ENCODE data around the gene AMOTL2.

DNA sequence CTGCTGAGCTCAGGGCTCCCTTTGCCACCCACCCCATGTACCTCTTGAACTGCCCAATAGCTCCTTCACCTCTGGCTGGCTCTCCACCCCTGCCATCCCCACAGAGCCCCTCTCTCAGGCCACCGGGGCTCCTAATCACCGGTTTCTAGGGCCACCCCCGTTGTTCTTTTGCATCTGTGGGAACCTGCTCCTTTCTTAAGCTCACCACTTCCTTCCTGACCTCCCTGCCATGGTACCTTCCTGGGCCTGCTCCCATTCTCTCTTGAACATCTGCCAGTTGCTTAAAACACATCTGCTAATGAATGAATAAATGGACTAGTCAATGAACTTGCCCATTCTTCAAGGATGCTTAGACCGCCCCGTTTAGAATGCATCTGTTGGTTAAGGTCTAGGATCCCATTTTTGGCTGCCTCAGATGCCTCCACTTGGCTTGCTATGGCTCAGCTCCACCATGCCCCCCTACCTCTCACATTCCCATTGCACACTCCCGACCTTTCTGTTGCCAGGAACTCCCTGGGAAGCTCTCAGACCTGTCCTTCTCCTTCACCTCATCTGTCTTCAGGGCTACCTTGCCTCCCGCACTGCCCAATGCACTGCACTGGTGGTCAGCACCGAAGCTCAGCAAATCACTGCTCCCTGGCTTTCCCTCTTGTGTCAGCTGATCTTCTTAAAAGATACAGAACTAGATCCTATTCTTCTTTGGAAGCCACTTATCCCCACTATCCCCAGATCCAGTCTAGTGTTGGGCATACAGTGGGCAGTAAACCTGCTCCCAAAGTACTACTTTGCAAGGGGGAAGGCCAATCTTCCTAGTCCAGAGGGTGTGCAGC is 9.1 kb downstream of the AMOTL2 start:
- TF ChIP-seq, protein P1, sequence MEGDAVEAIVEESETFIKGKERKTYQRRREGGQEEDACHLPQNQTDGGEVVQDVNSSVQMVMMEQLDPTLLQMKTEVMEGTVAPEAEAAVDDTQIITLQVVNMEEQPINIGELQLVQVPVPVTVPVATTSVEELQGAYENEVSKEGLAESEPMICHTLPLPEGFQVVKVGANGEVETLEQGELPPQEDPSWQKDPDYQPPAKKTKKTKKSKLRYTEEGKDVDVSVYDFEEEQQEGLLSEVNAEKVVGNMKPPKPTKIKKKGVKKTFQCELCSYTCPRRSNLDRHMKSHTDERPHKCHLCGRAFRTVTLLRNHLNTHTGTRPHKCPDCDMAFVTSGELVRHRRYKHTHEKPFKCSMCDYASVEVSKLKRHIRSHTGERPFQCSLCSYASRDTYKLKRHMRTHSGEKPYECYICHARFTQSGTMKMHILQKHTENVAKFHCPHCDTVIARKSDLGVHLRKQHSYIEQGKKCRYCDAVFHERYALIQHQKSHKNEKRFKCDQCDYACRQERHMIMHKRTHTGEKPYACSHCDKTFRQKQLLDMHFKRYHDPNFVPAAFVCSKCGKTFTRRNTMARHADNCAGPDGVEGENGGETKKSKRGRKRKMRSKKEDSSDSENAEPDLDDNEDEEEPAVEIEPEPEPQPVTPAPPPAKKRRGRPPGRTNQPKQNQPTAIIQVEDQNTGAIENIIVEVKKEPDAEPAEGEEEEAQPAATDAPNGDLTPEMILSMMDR (conservative IDR thresholded peaks at IDR 0.05 in 1 of 2, IDR thresholded peaks at IDR 0.05 in 1 of 2; ENCODE audit: extremely low read depth in 1 of 2, insufficient read depth in 1 of 2, low read depth in 1 of 2, low read length in 2 of 2) = no peak
- no peak for TF ChIP-seq EZH2 (IDR thresholded peaks at IDR 0.05; ENCODE audit: borderline replicate concordance, low read length)
